Psoas muscle (tissue), 8 donors: ENCODE results near the gene GTF2IRD1. TPM values are rescaled to one million over a fixed set of nuclear protein-coding genes. Genes with fewer than 3 reads are reported as not detected.

ENCODE experiments used
- ATAC-seq, 4 donors: fragments of 200-7000 bp; cut with Tn5 transposase; one replicate each; pipeline ENCODE4 v1.9.1; 2020; ENCODE audit warnings: moderate library complexity in 3 of 4, mild to moderate bottlenecking in 2 of 4
- DNase-seq, 2 donors: peaks; one replicate each; pipeline ENCODE4 v3.0.0-alpha.2; 2020
- H3K27ac ChIP-seq: fragments of 200-600 bp; one replicate; pipeline ENCODE4 v1.8.0; 2022
- H3K27me3 ChIP-seq, 3 donors: fragments of 200-600 bp in 1 of 3; one replicate each; pipeline versions ENCODE4 v1.6.1 to v1.8.0; 2013 to 2022; ENCODE audit warnings: low read length in 2 of 3, mild to moderate bottlenecking in 2 of 3, moderate library complexity in 1 of 3; ENCODE audit not compliant: insufficient read depth in 3 of 3
- H3K36me3 ChIP-seq, 2 donors: fragments of 200-600 bp in 1 of 2; one replicate each; pipeline versions ENCODE4 v1.6.1 to v1.8.0; 2013 to 2022; ENCODE audit warnings: low read depth in 1 of 2, mild to moderate bottlenecking in 1 of 2, moderate library complexity in 1 of 2; ENCODE audit not compliant: insufficient read depth in 1 of 2
- H3K4me1 ChIP-seq: fragments of 200-600 bp; one replicate; pipeline ENCODE4 v1.8.0; 2022
- H3K4me3 ChIP-seq: fragments of 200-600 bp; one replicate; pipeline ENCODE4 v1.8.0; 2022; ENCODE audit warnings: mild to moderate bottlenecking
- H3K9me3 ChIP-seq: fragments of 200-600 bp; one replicate; pipeline ENCODE4 v1.8.0; 2022
- CTCF ChIP-seq: fragments of 200-600 bp; IDR thresholded peaks from one replicate; pipeline ENCODE4 v1.8.0; 2022; ENCODE audit warnings: antibody characterized with exemption
- whole genome bisulfite sequencing, 3 donors: extraction: QIAGEN DNeasy Blood & Tissue Kit; methylation state at CpG; one replicate each; pipeline versions ENCODE4 v1.1.6 to v1.1.7; 2013; 5-methylcytosine and 5-hydroxymethylcytosine counted together
- intact Hi-C, 2 donors: fragments of 100-400 bp; cut with DNase I; formaldehyde crosslinking; loops; one replicate each; pipeline versions ENCODE4 v1.11.0 to v1.14.2; 2022
- polyA plus RNA-seq, 3 donors: library from polyadenylated mRNA; stranded (reverse); fragments of 200-250 nt; gene quantifications; one replicate each; pipeline ENCODE4 v1.2.3, GENCODE V29; 2013
- total RNA-seq, 4 donors: library from RNA; stranded (reverse); fragmentation: NEBNext Ultra II Directional in 2 of 4; extraction: Animal tissue kit (Norgen Biotek cat#: 25700) in 2 of 4; gene quantifications; one replicate each; pipeline versions ENCODE4 v1.2.1 to v1.2.4, GENCODE V29; 2021 to 2023
- donor health status: healthy with polysubstance abuse.
- donor health status: DM: no; HTN: no; CAD: no; lungs with moderate emphysema.
- donor health status: Bipolar disorder and iron deficiency.
- donor health status: healthy.
- donor health status: DM: yes; HTN: yes; CAD: no.
- donor health status: DM: no; HTN: no; CAD: no.
- donor health status: DM: no; HTN: no; CAD: no.
- donor health status: DM: yes; HTN: yes; CAD: no.

The GTF2IRD1 gene
- total and polyA plus RNA-seq, 7 donors = 40.5 to 149 (median 61.7) TPM

- ATAC-seq (no peak), DNase-seq (no peak)
- Histone ChIP-seq H3K9me3 (peaks cover 4% of the 10 kb centered on the region), H3K4me1 (peaks cover 11% of the 10 kb centered on the region), H3K4me3 (no peak overlapping the region), H3K27me3 (no peaks in the 10 kb centered on the region), H3K36me3 (peaks cover 0 to 75% of the 10 kb centered on the region in 2 donors), H3K27ac (no peak overlapping the region)
- intact Hi-C loops = no loop called here
- 96 to 98% (median 96%) methylated on average over 14 of the region's 14 CpGs for WGBS, 3 donors
- no peak for TF ChIP-seq CTCF
Observed at GRCh38 chr7:74519395-74519794, 65.7 kb downstream of the GTF2IRD1 start.

GRCh38 chr7:74521855-74522254 lies 68.1 kb downstream of the GTF2IRD1 start:
- intact Hi-C loops = no loop called here
- Histone ChIP-seq H3K4me3 (no peak overlapping the region), H3K9me3 (peaks cover 4% of the 10 kb centered on the region), H3K36me3 (peaks cover 0 to 79% of the 10 kb centered on the region in 2 donors), H3K27ac (no peak overlapping the region), H3K4me1 (no peaks in the 10 kb centered on the region), H3K27me3 (no peaks in the 10 kb centered on the region)
- WGBS, 3 donors = 95 to 96% (median 96%) methylated on average over 10 of the region's 10 CpGs
- TF ChIP-seq CTCF = no peak
- no peak for DNase-seq
- no peak for ATAC-seq

GRCh38 chr7:74522281-74522905 lies 68.7 kb downstream of the GTF2IRD1 start:
- H3K36me3 ChIP-seq = peaks cover 0 to 83% of the 10 kb centered on the region in 2 donors
- DNase-seq (no peak), ATAC-seq (no peak)
- no peaks in the 10 kb centered on the region for H3K27me3 ChIP-seq
- H3K4me1 ChIP-seq = no peaks in the 10 kb centered on the region
- 96 to 100% (median 100%) methylated on average over 1 of the region's 1 CpG for WGBS, 3 donors
- intact Hi-C loops = no loop called here
- no peak overlapping the region for H3K4me3 ChIP-seq
- no peak overlapping the region for H3K27ac ChIP-seq
- H3K9me3 ChIP-seq = peaks cover 4% of the 10 kb centered on the region
- no peak for TF ChIP-seq CTCF

GRCh38 chr7:74523015-74523414 lies 69.3 kb downstream of the GTF2IRD1 start:
- Histone ChIP-seq H3K4me1 (no peaks in the 10 kb centered on the region), H3K36me3 (peaks cover 0 to 89% of the 10 kb centered on the region in 2 donors), H3K9me3 (peaks cover 4% of the 10 kb centered on the region), H3K4me3 (no peak overlapping the region), H3K27me3 (no peaks in the 10 kb centered on the region), H3K27ac (no peak overlapping the region)
- intact Hi-C loops = no loop called here
- WGBS, 3 donors = 94 to 97% (median 96%) methylated on average over 4 of the region's 4 CpGs
- TF ChIP-seq CTCF = no peak
- no peak for DNase-seq
- ATAC-seq = no peak

- no peak for DNase-seq
- H3K36me3 ChIP-seq = peaks cover 0 to 88% of the 10 kb centered on the region in 2 donors
- 93 to 95% (median 94%) methylated on average over 6 of the region's 6 CpGs for WGBS, 3 donors
- intact Hi-C loops = no loop called here
- H3K9me3 ChIP-seq = peaks cover 4% of the 10 kb centered on the region
- H3K27ac ChIP-seq = no peak overlapping the region
- no peaks in the 10 kb centered on the region for H3K27me3 ChIP-seq
- no peak for ATAC-seq
- no peak overlapping the region for H3K4me3 ChIP-seq
- H3K4me1 ChIP-seq = no peaks in the 10 kb centered on the region
- no peak for TF ChIP-seq CTCF
Observed at GRCh38 chr7:74525140-74525539, 71.4 kb downstream of the GTF2IRD1 start.
